Fibroblast of skin of abdomen (primary cell): ENCODE data around the gene DCAF8.

Experiments used
- DNase-seq: peaks from one replicate; pipeline ENCODE4 v3.0.0-alpha.2; 2013

DCAF8 gene

DNA sequence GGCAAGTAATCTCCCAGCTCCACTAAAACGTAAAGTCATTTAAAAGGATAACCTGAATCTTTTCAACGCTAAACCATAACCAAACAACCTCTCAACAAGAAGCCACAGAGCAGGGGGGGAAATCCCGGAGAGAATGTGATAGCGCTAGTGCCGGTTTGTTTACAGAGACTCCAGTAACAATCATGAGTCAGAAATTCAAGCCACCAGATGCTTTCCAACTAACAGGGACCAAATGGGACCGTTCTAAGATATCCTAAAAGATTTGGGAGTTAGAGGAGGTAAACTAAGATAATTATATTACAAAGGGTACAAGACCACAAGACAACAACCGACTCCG is 825 bp downstream of the DCAF8 start:
- DNase-seq, result peak; percentile 56

DNA sequence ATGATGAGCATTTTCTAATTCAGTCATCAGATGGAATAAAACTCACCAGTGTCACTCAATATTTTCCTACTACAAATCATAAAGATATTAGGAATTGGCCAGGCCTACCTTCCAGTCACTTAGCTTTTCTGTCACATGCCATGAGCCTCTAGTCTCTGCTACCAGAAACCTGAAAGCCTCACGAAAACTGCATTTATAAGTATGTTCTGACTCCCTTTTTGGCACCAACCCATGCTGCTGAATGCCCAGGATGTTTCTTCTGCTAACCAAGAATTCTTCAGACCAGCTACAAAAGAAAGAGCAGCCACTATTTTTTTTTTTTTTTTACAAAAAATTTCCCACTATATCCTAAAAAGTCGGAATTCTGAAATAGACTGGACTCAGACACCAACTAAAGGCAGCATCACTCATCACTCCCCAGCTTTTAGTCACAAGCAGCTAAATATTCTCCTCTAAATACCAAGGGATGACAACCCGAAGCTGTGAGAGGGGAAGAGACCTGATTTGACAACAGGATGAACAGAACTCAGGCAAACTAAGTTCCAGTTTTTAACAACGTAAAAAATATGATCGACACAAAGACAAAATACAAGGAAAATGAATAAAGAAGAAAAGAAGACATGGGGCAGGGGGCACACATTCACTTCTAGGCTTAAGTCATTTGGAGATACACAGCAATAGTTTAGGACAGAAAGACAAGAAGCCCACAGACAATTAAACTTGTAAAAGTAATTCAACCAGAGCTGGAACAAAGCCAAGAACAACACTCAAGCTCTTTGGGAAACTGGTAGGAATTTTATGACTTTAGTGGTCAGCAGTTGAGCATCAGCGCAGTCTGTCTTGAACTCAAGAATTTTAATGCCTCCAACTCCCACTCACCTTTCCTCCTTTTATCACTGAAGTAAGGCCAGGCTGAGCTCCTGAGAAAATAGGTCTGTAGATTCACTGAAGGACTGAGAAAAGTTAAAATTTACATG is 1.7 kb downstream of the DCAF8 start:
- peak; percentile 76 for DNase-seq

DNA sequence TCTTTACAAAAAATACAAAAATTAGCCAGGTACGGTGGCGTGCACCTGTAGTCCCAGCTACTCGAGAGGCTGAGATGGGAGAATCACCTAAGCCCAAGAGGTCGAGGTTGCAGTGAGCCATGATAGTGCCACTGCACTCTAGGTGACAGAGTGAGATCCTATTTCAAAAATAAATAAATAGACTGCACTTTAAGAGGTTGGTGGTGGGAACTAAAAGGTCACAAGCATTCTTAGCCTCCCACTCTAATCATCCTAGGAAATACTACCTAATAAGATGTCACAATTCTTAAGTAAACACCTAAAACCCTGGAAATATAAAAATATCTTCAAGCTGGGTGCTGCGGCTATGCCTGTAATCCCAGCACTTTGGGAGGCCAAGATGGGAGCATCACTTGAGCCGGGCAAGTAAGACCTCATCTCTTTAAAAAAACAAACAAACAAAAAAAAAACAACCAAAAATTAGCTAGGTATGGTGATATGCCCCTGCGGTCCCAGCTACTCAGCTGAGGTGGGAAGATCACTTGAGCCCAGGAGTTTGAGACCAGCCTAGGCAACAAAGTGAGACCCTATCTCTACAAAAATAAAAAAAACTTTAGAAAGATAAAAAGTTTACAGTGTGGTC is 4.1 kb downstream of the DCAF8 start:
- no peak for DNase-seq

DNA sequence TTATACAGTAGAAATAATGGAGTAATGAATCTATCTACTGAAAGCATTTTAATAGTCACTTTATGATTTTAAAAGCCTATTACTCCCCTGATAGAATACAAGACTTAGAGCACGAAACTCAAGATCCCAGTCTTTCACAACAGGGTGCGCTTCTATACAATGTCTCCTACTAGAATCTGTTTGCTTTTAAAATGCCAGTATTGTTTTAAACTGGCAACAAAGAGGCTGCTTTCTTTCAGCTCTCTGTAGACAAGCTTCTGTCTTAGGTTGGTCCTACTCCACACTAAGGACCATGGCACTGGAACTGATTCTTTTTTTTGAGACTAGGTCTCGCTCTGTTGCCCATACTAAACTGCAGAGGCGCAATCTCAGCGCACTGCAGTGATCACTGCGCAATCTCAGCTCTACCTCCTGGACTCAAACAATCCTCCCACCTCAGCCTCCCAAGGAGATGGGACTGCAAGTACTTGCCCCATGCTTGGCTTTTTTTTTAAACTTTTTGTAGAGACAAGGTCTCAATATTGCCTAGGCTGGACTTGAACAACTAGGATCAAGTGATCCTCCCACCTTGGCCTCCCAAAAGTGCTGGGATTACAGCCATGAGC is 4.8 kb downstream of the DCAF8 start:
- DNase-seq, result no peak

DNA sequence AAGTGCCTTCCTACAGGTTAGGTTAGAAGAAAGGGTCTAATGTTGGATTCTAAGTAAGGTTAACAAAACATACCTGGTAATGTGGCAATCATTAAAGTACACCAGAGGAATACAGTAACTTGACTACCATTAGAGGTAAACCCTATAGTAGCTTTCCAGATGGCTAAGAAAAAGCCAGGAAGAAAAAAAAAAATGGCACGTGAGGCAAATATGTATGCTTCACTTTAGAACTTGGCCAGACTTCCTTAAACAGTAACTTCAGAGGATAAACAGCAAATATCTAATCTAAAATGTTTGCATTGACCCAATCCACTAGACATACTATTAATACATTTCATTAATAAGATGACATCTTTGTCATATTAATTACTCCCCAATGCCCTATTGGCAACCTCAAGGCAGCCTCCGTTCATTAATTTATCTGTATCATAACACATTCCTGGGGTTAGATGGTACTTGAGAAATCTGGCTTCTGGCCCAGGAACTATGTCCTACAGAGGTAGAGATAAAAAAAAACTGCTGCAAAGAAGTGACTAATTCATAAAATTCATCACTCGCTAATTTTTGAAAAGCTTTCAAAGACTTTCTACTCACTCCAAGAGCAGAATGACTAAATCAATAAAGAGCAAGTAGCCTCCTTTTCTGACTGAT is 5.8 kb downstream of the DCAF8 start:
- peak; percentile 87 for DNase-seq

DNA sequence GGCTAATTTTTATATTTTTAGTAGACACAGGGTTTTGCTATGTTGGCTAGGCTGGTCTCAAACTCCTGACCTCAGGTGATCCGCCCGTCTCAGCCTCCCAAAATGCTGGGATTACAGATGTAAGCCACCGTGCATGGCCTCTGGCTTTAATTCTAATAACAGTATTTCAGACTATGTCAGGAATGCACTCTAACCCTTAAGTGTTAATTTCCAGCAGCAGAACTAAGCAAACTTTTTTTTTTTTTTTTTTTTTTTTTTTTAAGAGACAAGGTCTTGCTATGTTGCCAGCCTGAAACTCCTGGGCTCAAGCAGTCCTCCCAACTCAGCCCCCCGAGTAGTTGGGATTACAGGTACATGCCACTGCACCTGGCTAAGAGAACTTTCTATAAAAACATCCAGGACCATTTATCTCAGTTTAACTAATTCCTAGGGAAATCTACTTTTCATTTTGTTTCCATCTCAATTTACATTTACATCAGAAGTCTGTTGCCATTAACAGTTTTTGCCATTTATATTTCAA is 6.5 kb downstream of the DCAF8 start:
- DNase-seq, result no peak

DNA sequence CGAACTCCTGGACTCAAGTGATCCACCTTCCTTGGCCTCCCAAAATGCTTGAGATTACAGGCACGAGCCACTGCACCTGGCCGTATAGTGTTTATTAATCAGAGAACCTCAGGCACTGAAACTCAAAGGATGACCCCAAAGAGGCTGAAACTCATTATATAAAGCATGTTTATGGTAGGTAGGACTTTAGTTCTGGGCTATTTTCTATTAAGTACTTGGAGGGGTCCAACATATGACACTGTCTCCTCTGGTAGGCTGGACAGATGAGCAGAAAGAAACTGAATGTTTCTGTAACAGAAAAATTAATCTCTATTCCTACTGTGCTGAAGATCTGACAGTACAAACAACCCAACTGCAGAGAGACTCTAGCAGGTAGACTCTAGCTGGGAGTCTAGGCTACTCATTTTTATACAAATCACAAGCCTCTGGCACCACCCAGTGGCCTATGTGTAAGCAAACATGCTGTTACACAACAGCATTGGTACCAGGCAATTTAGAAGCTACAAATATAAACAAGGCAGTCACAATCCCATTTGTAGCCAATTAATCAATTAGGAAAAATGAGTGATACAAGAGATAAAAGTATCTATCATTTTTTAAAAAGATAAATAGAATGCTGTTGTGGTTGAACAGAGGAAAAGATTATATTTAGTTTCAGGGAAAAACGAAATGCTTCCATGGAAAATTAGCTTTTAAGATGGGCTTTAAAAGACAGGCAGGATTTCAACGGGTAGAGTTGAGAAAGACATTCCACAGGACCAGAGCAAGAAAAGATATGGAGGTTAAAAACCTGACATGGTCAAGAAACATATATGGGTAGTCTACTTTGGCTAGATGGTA is 10.4 kb downstream of the DCAF8 start:
- DNase-seq, result peak; percentile 65

DNA sequence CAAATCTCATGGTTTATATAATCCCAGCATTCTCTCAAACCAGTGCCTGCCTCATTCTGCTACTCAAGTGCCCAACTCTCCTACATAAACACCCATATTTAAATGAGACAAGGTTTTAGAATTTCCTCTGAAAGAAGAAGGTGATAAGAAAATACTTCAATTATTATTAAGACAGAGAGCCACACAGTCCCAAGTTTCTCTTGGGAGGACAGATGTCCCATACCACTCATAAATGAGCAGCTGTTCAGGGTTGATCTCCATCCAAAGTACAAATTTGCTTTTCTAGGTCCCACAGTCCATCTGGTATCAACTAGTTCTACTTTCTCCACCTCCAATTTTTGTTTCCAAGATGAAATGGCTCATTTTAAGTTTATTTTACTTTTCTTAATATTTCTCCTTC is 11.3 kb downstream of the DCAF8 start:
- DNase-seq, result no peak

DNA sequence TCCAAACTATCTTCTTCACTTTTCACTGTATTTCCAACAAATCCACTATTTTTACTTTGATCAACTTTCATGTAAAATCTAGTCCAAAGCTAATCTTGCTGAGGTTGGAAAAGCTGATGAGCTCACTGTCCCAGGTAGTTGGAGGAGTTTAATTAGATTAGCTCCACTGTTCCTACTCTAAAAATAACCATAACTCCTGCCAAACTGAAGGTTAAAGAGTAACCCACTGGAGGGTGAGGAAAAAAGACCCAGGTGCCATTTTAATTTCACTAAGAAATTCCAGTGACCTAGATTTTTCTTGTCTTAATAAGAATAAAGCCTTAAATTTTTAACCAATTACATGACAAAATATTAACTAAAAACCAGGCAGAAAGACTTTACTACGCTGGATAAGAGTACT is 15.3 kb downstream of the DCAF8 start:
- no peak for DNase-seq

DNA sequence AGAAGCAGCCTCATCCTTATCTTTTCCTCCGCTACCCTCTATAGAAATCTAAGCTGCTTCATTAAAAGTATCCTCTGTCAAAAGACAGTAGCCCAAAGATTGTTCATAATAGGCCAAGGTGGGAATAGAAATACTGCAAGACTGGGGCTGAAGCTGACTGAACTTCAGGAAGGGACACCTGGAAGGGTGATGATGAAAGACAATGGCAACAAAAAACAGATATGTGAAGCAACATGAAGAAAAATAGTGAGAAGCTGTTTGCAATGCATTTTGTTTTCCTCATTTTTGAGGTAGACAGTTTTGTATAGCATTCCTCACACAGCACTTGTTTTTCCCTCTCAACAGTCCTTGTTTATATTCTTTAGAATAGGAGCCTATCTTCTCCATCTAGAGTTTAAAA is 16.9 kb downstream of the DCAF8 start:
- DNase-seq, result no peak

DNA sequence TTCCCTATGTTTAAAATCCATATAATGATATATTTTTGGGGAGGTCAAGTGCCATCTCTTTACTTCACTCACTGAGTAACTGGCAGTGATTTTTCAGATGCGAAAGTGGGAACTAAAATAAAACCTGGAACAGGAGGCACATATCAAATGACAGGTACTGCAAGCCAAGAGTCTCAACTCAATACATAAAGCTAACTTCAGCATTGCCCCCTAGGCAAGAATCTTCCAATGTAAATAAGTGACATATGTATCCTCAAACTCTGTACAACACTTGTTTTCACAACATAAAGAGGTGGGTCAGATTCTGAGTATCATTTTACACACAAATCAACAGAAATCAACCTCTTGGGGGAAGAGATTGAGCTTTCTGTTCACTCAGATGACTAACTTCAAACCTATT is 18.1 kb downstream of the DCAF8 start:
- no peak for DNase-seq

DNA sequence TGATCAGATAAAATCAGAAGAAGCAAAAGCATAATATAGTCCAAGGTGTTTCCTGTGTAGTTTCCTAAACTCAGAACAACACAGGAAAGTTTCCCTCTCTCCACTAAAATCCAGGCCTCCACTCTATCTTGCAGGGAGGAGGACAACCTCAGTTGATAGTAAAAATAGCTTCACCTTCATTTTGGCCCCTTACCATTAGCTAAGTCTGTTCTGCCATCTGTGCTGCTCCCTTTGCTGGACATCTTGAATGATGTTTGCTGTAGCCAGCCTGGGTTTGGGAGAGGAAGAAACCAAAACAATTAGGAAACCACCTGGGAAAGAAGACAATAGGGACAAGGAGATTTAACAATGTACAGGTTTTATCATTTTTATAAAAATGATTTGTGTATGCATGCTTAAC is 18.6 kb downstream of the DCAF8 start:
- DNase-seq, result no peak

DNA sequence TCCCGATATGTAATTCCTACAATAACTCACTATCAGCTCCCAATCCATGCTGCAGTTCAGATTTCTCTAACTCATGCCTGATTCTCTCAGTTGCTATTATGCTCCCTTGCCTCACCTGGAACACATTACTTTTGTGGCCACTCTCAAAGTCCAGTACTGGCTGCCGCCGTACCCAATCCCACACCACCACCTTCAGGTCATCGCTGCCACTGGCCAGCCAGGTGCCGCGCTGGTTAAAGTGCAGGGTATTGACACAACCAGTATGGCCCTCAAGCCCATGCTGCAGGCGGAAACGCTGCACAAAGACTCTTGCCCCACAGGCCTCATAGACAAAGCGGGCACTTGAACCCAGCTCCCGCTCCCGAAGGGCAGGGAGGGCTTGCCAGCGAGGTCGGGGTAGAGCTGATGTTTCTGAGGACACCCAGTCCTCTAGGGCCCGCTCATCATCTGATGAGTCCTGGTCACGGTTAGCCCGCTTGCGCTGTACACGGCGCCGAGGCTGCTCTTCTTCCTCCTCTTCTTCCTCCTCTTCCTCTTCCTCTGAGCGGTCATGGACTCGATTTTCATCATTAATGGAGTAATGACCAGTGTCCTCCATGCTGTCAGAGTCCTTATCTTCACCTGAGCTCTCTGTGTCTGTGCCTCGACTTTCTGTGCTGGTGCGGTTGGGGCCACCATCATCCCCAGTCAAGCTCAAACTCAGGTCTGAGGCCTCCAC is 22.6 kb downstream of the DCAF8 start:
- no peak for DNase-seq

DNA sequence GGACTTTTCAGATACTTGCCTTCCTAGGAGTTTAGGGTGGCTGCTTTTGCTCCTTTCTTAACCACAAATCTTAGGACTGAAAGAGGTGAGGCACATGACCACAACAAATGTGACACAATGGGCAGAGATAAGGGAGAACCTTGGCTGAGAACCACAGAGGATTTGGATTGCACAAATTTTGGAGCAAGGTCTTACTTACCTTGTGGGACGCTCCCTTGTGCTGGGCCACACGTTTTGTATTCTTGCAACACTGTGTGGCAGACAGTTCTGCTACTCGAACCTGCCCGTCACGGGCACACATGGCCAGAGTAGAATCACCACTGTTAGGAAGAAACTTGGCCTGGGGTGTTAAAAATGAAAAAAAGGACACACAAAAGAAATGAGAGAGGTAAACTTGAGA is 23.9 kb downstream of the DCAF8 start:
- no peak for DNase-seq

DNA sequence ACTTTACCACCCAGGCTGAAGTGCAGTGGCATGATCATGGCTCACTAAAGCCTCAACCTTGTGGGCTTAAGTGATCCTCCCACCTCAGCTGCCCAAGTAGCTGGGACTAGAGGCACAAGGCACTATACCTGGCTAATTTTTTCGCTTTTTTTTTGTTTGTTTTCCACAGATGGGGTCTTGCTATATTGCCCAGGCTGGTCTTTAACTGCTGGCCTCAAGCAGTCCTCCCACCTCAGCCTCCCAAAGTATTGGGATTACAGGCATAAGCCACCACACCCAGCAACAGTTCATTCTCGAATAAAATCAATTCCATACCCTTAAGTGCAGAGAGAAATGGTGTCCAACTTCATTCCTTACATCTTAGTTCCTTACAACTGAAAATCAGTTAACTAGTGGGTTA is 24.8 kb downstream of the DCAF8 start:
- no peak for DNase-seq

DNA sequence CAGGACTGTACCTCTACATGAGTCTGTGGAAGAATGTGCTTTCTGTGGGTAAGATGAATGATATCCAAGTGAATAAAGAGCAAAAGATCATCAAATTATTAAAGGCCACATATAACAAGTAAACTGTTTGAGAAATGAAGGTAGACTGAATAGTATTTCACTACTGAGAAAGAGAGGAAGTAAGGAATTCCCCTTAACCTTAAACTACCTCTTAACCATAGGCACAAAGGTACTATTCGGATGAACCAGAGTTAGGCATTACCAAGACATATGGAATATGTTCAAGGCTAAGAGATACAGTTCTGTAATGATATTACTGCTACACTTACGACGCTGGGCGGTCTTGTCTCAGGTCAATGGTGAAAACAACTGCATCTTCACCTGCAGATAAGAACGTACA is 25.5 kb downstream of the DCAF8 start:
- DNase-seq, result no peak

DNA sequence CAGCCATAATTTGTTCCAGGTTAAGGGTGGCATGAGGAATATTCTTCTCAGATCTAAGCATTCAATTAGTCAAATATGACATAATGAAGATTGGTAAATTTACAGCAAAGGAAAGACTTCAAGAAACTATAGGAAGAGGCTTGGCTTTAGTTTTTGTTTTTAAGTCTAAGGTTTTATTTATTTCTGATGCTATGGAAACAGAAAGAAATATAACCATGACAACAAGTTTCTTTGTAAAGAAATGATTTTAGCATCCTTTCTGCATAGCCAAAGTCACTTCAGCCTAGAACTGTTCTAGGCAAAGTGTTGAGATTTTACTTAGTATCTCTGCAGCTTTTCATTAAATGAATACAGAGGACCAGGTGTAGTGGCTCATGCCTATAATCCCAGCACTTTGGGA is 29.4 kb downstream of the DCAF8 start:
- DNase-seq, result no peak

DNA sequence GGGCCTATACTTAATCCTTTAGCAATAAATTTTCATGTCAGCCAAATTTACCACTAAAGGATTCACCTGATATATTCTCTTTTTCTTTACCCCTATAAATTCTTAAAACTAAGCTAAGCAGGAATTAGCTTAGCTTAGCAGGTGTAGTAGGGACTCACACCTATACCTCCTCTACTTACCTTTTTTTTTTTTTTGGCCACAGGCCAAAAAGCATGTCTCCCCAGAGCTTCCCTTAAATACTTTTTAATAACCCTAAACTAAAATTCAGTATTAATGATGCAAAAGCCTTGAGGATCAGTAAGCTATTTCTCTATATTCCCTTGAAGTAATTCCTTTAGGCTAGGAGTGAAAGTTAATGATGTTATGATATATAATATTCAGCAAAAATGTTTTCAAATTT is 33.9 kb downstream of the DCAF8 start:
- DNase-seq, result no peak

DNA sequence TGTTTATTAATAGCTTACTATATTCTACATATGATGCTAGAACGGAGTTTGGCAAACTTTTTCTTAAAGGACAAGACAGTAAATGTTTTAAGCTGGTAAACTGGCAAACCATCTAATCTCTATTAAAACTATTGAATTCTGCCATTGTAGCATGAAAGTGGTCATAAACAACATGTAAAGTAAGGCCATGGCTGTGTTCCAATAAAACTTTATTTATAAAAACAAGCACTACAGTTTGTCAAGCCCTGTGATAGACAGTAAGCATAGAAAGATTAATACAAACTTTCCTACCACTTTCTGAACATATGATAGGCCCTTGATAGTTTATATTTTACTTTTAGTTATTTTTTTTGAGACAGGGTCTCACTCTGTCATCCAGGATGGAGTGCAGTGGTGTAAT is 34.8 kb downstream of the DCAF8 start:
- DNase-seq, result no peak

DNA sequence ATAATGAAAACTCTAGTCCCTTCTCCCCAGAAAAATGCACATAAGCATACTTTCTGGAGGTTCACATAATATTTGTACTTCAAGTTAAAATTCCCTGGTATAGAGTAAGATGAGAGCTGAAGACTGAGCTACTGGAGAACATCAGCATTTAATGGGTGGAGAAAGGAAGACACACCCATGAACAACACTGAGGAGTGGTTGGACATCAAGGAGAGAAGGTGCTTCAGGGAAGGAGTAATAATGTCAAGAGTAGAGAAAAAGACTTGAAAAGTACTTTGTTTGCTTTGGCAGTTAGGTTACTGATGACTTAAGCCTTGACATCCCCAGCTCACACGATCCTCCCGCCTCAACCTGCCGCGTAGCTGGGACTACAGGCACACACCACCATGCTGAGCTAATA is 35.3 kb downstream of the DCAF8 start:
- DNase-seq, result no peak

DNA sequence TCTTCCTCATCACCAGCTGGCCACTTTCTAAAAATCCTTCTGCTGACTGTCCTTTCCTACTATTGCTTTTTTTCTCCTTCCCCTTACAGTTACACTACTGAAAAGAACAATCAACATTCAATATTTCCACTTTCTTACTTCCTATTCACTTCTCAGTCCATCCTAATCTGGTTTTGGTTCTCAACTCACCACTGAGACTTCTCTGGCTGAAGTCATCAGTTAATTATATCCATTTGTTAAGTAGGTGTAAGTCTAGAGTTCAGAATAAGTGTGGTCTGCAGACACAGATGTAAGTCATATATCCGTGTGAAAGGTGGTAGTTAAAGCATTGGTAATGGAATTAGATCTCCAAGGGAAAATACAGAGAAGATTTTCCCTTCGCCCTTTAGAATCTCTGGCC is 35.7 kb downstream of the DCAF8 start:
- DNase-seq, result no peak

DNA sequence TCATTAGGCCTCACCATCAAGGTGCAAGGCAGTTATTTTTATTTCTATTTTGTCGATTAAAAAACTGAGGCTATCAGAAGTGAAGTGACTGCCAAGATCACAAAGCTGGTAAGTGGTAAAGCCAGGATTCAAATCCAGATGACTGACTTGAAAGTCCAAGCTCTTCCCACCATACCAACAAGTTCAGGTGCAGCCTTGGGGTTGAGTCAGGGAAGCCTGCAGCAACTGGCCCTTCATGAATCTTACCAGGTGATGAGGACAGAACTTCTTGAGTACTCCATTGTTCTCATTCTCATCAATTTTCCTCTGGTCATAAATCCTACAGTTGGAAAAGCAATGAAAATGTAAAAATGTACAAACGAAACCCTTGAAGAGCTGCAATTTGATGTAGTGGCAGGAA is 37.0 kb downstream of the DCAF8 start:
- DNase-seq, result no peak
